GM12891 (cell line): ENCODE data around the gene GNB5.

ENCODE experiments used
- POLR2A ChIP-seq: IDR thresholded peaks from 2 replicates; pipeline ENCODE4 v1.6.1; 2011; ENCODE audit warnings: low read depth, low read length, control low read depth
- POLR2AphosphoS5 ChIP-seq: IDR thresholded peaks from 2 replicates; pipeline ENCODE4 v1.6.1; 2011; ENCODE audit warnings: low read depth, low read length, control low read depth
- POU2F2 ChIP-seq: IDR thresholded peaks from 2 replicates; pipeline ENCODE4 v1.6.1; 2011; ENCODE audit warnings: low read depth, mild to moderate bottlenecking, control low read depth, low read length, moderate library complexity
- SPI1 ChIP-seq: IDR thresholded peaks from 2 replicates; pipeline ENCODE4 v1.6.1; 2011; ENCODE audit warnings: low read depth, low read length, control low read depth
- TAF1 ChIP-seq: IDR thresholded peaks from 2 replicates; pipeline ENCODE4 v1.6.1; 2011; ENCODE audit warnings: low read depth, low read length, control low read depth

DNA sequence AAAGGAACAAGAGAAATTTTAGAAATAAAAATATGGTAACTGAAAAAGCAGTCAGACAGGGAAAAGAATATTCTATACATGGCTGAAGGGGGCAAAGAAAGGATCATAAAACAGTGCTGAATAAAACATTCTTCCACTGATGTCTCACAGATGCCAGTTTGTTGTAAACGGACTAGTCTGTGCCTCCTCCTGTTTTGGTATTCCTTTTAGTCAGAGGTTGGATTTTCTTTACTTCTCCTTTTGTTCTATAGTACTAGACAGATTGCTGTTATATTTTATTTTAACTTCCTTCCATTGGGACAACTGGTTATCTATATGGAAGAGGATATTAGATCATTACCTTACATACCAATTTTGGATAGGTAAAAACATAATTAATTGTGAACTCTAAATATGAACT, 16.0 kb upstream of the GNB5 start:
- TF ChIP-seq POLR2AphosphoS5, result no peak
- TF ChIP-seq TAF1, result no peak
- no peak for TF ChIP-seq POLR2A
- TF ChIP-seq SPI1, result no peak
- no peak for TF ChIP-seq POU2F2
